Measurements from ENCODE around the gene FXYD6.

- TF ChIP-seq, protein P1, sequence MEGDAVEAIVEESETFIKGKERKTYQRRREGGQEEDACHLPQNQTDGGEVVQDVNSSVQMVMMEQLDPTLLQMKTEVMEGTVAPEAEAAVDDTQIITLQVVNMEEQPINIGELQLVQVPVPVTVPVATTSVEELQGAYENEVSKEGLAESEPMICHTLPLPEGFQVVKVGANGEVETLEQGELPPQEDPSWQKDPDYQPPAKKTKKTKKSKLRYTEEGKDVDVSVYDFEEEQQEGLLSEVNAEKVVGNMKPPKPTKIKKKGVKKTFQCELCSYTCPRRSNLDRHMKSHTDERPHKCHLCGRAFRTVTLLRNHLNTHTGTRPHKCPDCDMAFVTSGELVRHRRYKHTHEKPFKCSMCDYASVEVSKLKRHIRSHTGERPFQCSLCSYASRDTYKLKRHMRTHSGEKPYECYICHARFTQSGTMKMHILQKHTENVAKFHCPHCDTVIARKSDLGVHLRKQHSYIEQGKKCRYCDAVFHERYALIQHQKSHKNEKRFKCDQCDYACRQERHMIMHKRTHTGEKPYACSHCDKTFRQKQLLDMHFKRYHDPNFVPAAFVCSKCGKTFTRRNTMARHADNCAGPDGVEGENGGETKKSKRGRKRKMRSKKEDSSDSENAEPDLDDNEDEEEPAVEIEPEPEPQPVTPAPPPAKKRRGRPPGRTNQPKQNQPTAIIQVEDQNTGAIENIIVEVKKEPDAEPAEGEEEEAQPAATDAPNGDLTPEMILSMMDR (IDR thresholded peaks at IDR 0.05) = no peak
- TF ChIP-seq EZH2 (IDR thresholded peaks at IDR 0.05) (no peak), EZH2phosphoT487 (IDR thresholded peaks at IDR 0.05) (no peak)
Measured at GRCh38 chr11:117885777-117886176, 9.3 kb upstream of the FXYD6 start.

Measured in neural progenitor cell (in vitro differentiated cells).